Testis (tissue), 3 donors: ENCODE data around the gene ESPNL. TPM values are rescaled to one million over a fixed set of nuclear protein-coding genes. Genes with fewer than 3 reads are reported as not detected.

Source experiments
- DNase-seq: peaks from one replicate; pipeline ENCODE4 v3.0.0-alpha.2; 2019
- H3K27ac ChIP-seq, 2 donors: fragments of 200-600 bp; sonication (generic); one replicate each; pipeline ENCODE4 v1.5.1; 2019
- H3K27me3 ChIP-seq: fragments of 200-600 bp; sonication (generic); one replicate; pipeline ENCODE4 v1.5.1; 2019
- H3K36me3 ChIP-seq: fragments of 200-600 bp; sonication (generic); one replicate; pipeline ENCODE4 v1.5.1; 2017; ENCODE audit warnings: low read depth; ENCODE audit errors: missing control alignments
- H3K4me1 ChIP-seq: fragments of 200-600 bp; sonication (generic); one replicate; pipeline ENCODE4 v1.5.1; 2019
- H3K4me3 ChIP-seq, 2 donors: fragments of 200-600 bp; sonication (generic); one replicate each; pipeline ENCODE4 v1.5.1; 2017 to 2019
- H3K9me3 ChIP-seq: fragments of 200-600 bp; sonication (generic); one replicate; pipeline ENCODE4 v1.5.1; 2017
- CTCF ChIP-seq, 3 experiments: fragments of 450-650 bp in 2 of 3; fragments of 200-600 bp in 1 of 3; sonication (generic) in 1 of 3; IDR thresholded peaks; one replicate each; pipeline ENCODE4 v1.5.1; 2016 to 2019; ENCODE audit warnings: antibody characterized with exemption in 3 of 3, mild to moderate bottlenecking in 2 of 3, moderate library complexity in 1 of 3
- POLR2A ChIP-seq: fragments of 450-650 bp; IDR thresholded peaks from one replicate; pipeline ENCODE4 v1.6.1; 2017; ENCODE audit warnings: antibody characterized with exemption, mild to moderate bottlenecking, moderate library complexity
- WGBS, 2 donors: methylation state at CpG; one replicate each; pipeline ENCODE4 v1.1.5; 2018; 5-methylcytosine and 5-hydroxymethylcytosine counted together
- intact Hi-C: fragments of 100-400 bp; cut with DNase I; formaldehyde crosslinking; loops from one replicate; pipeline ENCODE4 v1.15.1; 2023; ENCODE audit warnings: low total_unique reads
- polyA plus RNA-seq: library from polyadenylated mRNA; stranded (reverse); fragments of 350-450 nt; fragmentation: Illumina TruSeq; extraction: RNeasy Lipid Tissue Mini Kit (QIAGEN cat#74804); gene quantifications from one replicate; pipeline ENCODE4 v1.2.3, GENCODE V29; 2014; ENCODE audit warnings: low read depth, low replicate concordance; ENCODE audit not compliant: insufficient read depth
- total RNA-seq, 2 donors: library from RNA; depleted of rRNA; stranded (reverse); fragments of >200 nt; gene quantifications; one replicate each; pipeline ENCODE4 v1.2.3, GENCODE V29; 2016

Gene ESPNL
- total and polyA plus RNA-seq, 3 donors from 2014 or later = 2.1 to 7.5 (median 2.8) TPM

GRCh38 chr2:238116298-238117198, 16.4 kb downstream of the ESPNL start:
- H3K4me1 ChIP-seq = no peaks in the 10 kb centered on the region
- no peak overlapping the region for H3K27ac ChIP-seq
- H3K9me3 ChIP-seq = no peaks in the 10 kb centered on the region
- no peak for DNase-seq
- no peaks in the 10 kb centered on the region for H3K27me3 ChIP-seq
- TF ChIP-seq POLR2A (no peak), CTCF (IDR thresholded peaks at IDR 0.05) (no peak)
- 88% methylated on average over 21 of the region's 21 CpGs; no CpG with 5 or more reads in 1 of the 2 donors for WGBS, 2 donors
- no peak overlapping the region for H3K4me3 ChIP-seq
- intact Hi-C loops = no loop called here
- no peaks in the 10 kb centered on the region for H3K36me3 ChIP-seq

GRCh38 chr2:238117199-238118154, 17.3 kb downstream of the ESPNL start:
- no peaks in the 10 kb centered on the region for H3K4me1 ChIP-seq
- DNase-seq = no peak
- no peaks in the 10 kb centered on the region for H3K27me3 ChIP-seq
- H3K4me3 ChIP-seq = no peak overlapping the region
- no peaks in the 10 kb centered on the region for H3K9me3 ChIP-seq
- intact Hi-C loops = no loop called here
- 73 to 79% methylated on average over 10 to 11 of the region's 11 CpGs for WGBS, 2 donors
- no peak for TF ChIP-seq CTCF (IDR thresholded peaks at IDR 0.05)
- TF ChIP-seq POLR2A = no peak
- H3K27ac ChIP-seq = no peak overlapping the region
- H3K36me3 ChIP-seq = no peaks in the 10 kb centered on the region

GRCh38 chr2:238119756-238120462, 19.8 kb downstream of the ESPNL start:
- Histone ChIP-seq H3K4me1 (no peaks in the 10 kb centered on the region), H3K36me3 (no peaks in the 10 kb centered on the region), H3K4me3 (no peak overlapping the region), H3K9me3 (no peaks in the 10 kb centered on the region), H3K27ac (no peak overlapping the region), H3K27me3 (no peaks in the 10 kb centered on the region)
- 65 to 71% methylated on average over 6 to 15 of the region's 15 CpGs for WGBS, 2 donors
- no peak for DNase-seq
- no peak for TF ChIP-seq POLR2A
- TF ChIP-seq CTCF (IDR thresholded peaks at IDR 0.05) = no peak
- intact Hi-C loops = no loop called here

- Histone ChIP-seq H3K36me3 (no peaks in the 10 kb centered on the region), H3K27me3 (no peaks in the 10 kb centered on the region), H3K4me3 (no peak overlapping the region), H3K9me3 (no peaks in the 10 kb centered on the region), H3K27ac (no peak overlapping the region), H3K4me1 (no peaks in the 10 kb centered on the region)
- TF ChIP-seq POLR2A (no peak), CTCF (IDR thresholded peaks at IDR 0.05) (no peak)
- WGBS, 2 donors = 56 to 80% methylated on average over 1 to 30 of the region's 30 CpGs
- no peak for DNase-seq
- intact Hi-C loops = no loop called here
Measured at GRCh38 chr2:238120463-238121298, 20.5 kb downstream of the ESPNL start.
